ENCODE data around the gene RELL2. TPM values are rescaled to one million over a fixed set of nuclear protein-coding genes. Genes with fewer than 3 reads are reported as not detected.

The RELL2 gene
- total RNA-seq, 2 experiments from 2014 or later = 28.0 to 43.1 TPM

DNA sequence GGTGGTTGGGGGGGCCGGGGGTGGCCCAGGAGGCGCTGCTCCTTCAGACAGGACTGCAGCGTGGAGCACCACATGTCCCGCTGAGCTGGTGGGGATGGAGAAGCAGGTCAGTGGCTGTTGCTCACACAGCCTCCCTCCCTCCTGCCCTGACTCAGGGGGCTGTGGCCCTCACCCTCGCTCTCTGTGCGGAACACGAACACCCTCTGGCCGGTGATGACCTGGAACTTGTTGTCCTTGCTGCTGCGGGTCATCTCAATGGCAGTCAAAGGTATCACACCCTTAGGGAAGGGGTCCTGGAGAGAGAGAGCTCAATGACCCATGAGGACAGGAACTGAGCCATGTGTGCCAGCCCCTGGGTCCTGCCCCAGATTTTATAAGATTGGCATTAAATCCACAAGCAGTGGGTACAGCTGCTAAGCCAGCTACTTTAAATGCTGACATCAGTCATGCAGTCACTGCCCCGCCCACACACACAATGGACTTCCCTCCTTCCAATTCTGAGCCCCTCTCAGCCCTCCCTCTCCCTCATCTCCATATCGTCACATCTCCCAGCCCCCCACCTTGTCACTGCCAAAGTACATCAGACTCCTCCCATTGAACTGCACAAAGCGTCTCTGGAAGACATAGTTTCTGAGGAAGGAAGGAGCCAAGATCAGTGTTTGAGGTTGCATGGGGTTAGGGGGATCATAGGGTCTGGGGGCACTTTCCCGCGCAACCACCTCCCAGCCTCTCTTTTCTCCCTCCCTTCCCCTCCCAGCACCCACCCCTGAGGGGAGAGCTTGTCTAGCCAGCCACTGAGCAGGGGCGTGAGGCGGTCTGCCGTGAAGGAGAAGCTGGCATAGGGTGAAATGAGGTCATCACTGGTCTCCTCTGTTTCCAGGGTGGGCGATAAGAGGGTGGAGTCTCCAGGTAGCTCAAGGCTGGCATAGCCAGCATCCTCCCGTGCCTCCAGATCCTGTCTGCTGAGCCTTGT, 36.3 kb downstream of the RELL2 start:
- Histone ChIP-seq H3K79me2 (ENCODE audit: insufficient read depth, low read depth, low read length) (no peaks in the 10 kb centered on the region), H3K36me3 (ENCODE audit: insufficient read depth, low read length) (no peaks in the 10 kb centered on the region), H2AFZ (ENCODE audit: low read length) (no peak overlapping the region), H3K9me2 (ENCODE audit: insufficient read depth, low read length) (no peaks in the 10 kb centered on the region), H3K9me3 (ENCODE audit: low read length) (no peaks in the 10 kb centered on the region), H3K4me3 (ENCODE audit: low read depth, low read length, poor library complexity, severe bottlenecking) (no peak overlapping the region), H3K27ac (ENCODE audit: low read depth, low read length, poor library complexity, severe bottlenecking) (no peak overlapping the region), H4K20me1 (ENCODE audit: insufficient read depth, low read length) (no peaks in the 10 kb centered on the region), H3K4me1 (ENCODE audit: insufficient read depth, low read length, poor library complexity, severe bottlenecking) (no peaks in the 10 kb centered on the region), H3K4me2 (ENCODE audit: low read length) (no peak overlapping the region)
- ChIA-PET CTCF (ENCODE audit: unreplicated experiment) (interaction anchor here (0.6 kb wide), 1 partner anchor 83 kb away, joined by 4 read pairs; no protein-coding TSS in a partner anchor), POLR2A (no interaction called here)
- no peak for DNase-seq (ENCODE audit: low spot score)
- BruUV-seq (replicated peaks) = no TSS peak
- TF ChIP-seq EZH2phosphoT487 (IDR thresholded peaks at IDR 0.05; ENCODE audit: borderline replicate concordance, low read depth, low read length) = no peak
- TF ChIP-seq, protein P1, sequence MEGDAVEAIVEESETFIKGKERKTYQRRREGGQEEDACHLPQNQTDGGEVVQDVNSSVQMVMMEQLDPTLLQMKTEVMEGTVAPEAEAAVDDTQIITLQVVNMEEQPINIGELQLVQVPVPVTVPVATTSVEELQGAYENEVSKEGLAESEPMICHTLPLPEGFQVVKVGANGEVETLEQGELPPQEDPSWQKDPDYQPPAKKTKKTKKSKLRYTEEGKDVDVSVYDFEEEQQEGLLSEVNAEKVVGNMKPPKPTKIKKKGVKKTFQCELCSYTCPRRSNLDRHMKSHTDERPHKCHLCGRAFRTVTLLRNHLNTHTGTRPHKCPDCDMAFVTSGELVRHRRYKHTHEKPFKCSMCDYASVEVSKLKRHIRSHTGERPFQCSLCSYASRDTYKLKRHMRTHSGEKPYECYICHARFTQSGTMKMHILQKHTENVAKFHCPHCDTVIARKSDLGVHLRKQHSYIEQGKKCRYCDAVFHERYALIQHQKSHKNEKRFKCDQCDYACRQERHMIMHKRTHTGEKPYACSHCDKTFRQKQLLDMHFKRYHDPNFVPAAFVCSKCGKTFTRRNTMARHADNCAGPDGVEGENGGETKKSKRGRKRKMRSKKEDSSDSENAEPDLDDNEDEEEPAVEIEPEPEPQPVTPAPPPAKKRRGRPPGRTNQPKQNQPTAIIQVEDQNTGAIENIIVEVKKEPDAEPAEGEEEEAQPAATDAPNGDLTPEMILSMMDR (conservative IDR thresholded peaks at IDR 0.05; ENCODE audit: low read length) = no peak
- intact Hi-C loops (cut with micrococcal nuclease; ENCODE audit: unreplicated experiment) = no loop called here

DNA sequence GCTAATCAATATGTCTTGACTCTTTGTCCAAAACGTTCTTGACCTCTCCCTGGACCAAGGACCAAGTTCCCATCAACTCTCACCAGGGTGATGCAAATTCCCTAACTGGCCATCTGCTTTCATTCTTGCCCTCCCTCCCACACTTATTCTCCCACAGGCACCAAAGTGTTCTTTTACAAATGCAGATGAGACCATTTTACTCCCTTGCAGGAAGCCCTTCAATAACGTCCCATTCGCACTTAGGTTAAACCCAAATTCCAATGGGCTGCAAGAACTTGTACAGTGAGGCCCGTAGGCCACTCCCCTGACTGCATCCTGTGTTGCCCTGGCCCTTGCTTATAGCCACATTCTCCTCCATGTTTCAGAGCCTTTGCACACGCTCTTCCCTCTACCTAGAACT, 38.0 kb downstream of the RELL2 start:
- Histone ChIP-seq H3K79me2 (ENCODE audit: insufficient read depth, low read depth, low read length) (no peaks in the 10 kb centered on the region), H2AFZ (ENCODE audit: low read length) (no peak overlapping the region), H3K9me2 (ENCODE audit: insufficient read depth, low read length) (no peaks in the 10 kb centered on the region), H3K27ac (ENCODE audit: low read depth, low read length, poor library complexity, severe bottlenecking) (no peak overlapping the region), H4K20me1 (ENCODE audit: insufficient read depth, low read length) (no peaks in the 10 kb centered on the region), H3K9me3 (ENCODE audit: low read length) (no peaks in the 10 kb centered on the region), H3K36me3 (ENCODE audit: insufficient read depth, low read length) (no peaks in the 10 kb centered on the region), H3K4me2 (ENCODE audit: low read length) (no peak overlapping the region), H3K4me1 (ENCODE audit: insufficient read depth, low read length, poor library complexity, severe bottlenecking) (no peaks in the 10 kb centered on the region), H3K4me3 (ENCODE audit: low read depth, low read length, poor library complexity, severe bottlenecking) (no peak overlapping the region)
- CTCF ChIA-PET (ENCODE audit: unreplicated experiment) = no interaction called here
- DNase-seq (ENCODE audit: low spot score) = no peak
- intact Hi-C loops (cut with micrococcal nuclease; ENCODE audit: unreplicated experiment) = no loop called here
- POLR2A ChIA-PET = no interaction called here
- no TSS peak for BruUV-seq (replicated peaks)
- no peak for TF ChIP-seq EZH2phosphoT487 (IDR thresholded peaks at IDR 0.05; ENCODE audit: borderline replicate concordance, low read depth, low read length)
- TF ChIP-seq, protein P1 (conservative IDR thresholded peaks at IDR 0.05; ENCODE audit: low read length) = no peak

DNA sequence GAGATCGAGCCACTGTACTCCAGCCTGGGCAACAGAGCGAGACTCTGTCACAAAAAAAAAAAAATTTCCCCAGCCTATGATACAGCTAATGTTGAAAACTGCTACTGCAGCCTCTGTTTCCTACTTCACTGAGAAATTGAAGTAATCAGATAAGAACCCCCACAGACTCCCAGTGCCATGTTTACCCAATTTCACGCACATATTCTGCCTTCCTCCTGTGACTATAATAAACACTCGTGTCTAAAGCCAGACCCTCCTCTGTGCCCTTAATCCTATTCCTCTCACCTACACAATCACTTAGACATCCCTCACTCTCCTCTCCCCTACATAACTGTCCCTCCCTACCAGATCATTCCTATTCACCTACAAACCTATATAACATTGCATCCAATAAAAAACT, 38.9 kb downstream of the RELL2 start:
- intact Hi-C loops (cut with micrococcal nuclease; ENCODE audit: unreplicated experiment) = no loop called here
- Histone ChIP-seq H3K4me3 (ENCODE audit: low read depth, low read length, poor library complexity, severe bottlenecking) (no peak overlapping the region), H3K79me2 (ENCODE audit: insufficient read depth, low read depth, low read length) (no peaks in the 10 kb centered on the region), H3K36me3 (ENCODE audit: insufficient read depth, low read length) (no peaks in the 10 kb centered on the region), H2AFZ (ENCODE audit: low read length) (no peak overlapping the region), H3K9me2 (ENCODE audit: insufficient read depth, low read length) (no peaks in the 10 kb centered on the region), H3K9me3 (ENCODE audit: low read length) (no peaks in the 10 kb centered on the region), H4K20me1 (ENCODE audit: insufficient read depth, low read length) (no peaks in the 10 kb centered on the region), H3K4me1 (ENCODE audit: insufficient read depth, low read length, poor library complexity, severe bottlenecking) (no peaks in the 10 kb centered on the region), H3K4me2 (ENCODE audit: low read length) (no peak overlapping the region), H3K27ac (ENCODE audit: low read depth, low read length, poor library complexity, severe bottlenecking) (no peak overlapping the region)
- ChIA-PET CTCF (ENCODE audit: unreplicated experiment) (interaction anchor here (1.9 kb wide), 1 partner anchor 18 kb away, joined by 4 read pairs; no protein-coding TSS in a partner anchor), POLR2A (interaction anchor here (0.7 kb wide), 1 partner anchor 302 kb away, joined by 3 read pairs; no protein-coding TSS in a partner anchor)
- no TSS peak for BruUV-seq (replicated peaks)
- no peak for DNase-seq (ENCODE audit: low spot score)
- TF ChIP-seq EZH2phosphoT487 (IDR thresholded peaks at IDR 0.05; ENCODE audit: borderline replicate concordance, low read depth, low read length) = no peak

All from OCI-LY7 (cell line).